ENCODE measurements around the gene SPSB4. TPM values are rescaled to one million over a fixed set of nuclear protein-coding genes. Genes with fewer than 3 reads are reported as not detected.

Gene SPSB4
- total and polyA plus RNA-seq, 9 of the 15 experiments (the other 6 are each of a cell fraction or from before 2014, with no cell fraction given) = not detected

GRCh38 chr3:141174674-141175073, 123.5 kb downstream of the SPSB4 start (continued):
- TF ChIP-seq WHSC1 (IDR thresholded peaks at IDR 0.05; ENCODE audit: low read length) (no peak), NCOA2 (IDR thresholded peaks at IDR 0.05; ENCODE audit: partially characterized antibody in 2 of 2) (no peak), KAT8 (IDR thresholded peaks at IDR 0.05; ENCODE audit: low read depth) (no peak), GATAD2B (IDR thresholded peaks at IDR 0.05; ENCODE audit: borderline replicate concordance) (no peak), HDAC2 (IDR thresholded peaks at IDR 0.05) (no peak), ZNF75A (CRISPR knock-in tag; IDR thresholded peaks at IDR 0.05) (no peak), STAT6 (CRISPR knock-in tag; IDR thresholded peaks at IDR 0.05) (no peak), ZNF79 (CRISPR knock-in tag; IDR thresholded peaks at IDR 0.05; ENCODE audit: low read depth) (no peak), NEUROD1 (IDR thresholded peaks at IDR 0.05; ENCODE audit: borderline replicate concordance, low read depth, low read length, partially characterized antibody) (no peak)

- intact Hi-C loops (cut with micrococcal nuclease) = no loop called here
- in situ Hi-C loops (cut with MboI) = loop anchor here (25.0 kb wide), 1 partner anchor 164 kb away; no protein-coding TSS in a partner anchor
- peaks cover 6 to 14% of the 10 kb centered on the region in 2 experiments; a peak in 3 of 5 replicates for H3K27me3 ChIP-seq (ENCODE audit: control insufficient read depth in 2 of 2, insufficient read depth in 2 of 2, low read length in 2 of 2)
- H3K9me3 ChIP-seq (replicated peaks; ENCODE audit: control insufficient read depth, insufficient read depth, low read depth, low read length) = no peaks in the 10 kb centered on the region
- no peak overlapping the region for H3K27ac ChIP-seq (ENCODE audit: extremely low read depth, low read depth, low read length)
- H4K20me1 ChIP-seq (replicated peaks; ENCODE audit: control insufficient read depth, insufficient read depth, low read length) = no peaks in the 10 kb centered on the region
- ChIA-PET POLR2A (no interaction called here), CTCF (ENCODE audit: low intra/inter-chr PET ratio) (no interaction called here)
- H3K4me3 ChIP-seq = no peak overlapping the region
- H3K36me3 ChIP-seq (ENCODE audit: control insufficient read depth, insufficient read depth, low read length) = no peaks in the 10 kb centered on the region
- no peak overlapping the region for H2AFZ ChIP-seq (ENCODE audit: low read depth, low read length)
- ATAC-seq = no peak
- H3K79me2 ChIP-seq (ENCODE audit: control insufficient read depth, insufficient read depth, low read length) = no peaks in the 10 kb centered on the region
- no peak overlapping the region for H3K9ac ChIP-seq (ENCODE audit: insufficient read depth in 1 of 2, low read depth in 2 of 2, low read length in 2 of 2)
- no peaks in the 10 kb centered on the region for H3K4me1 ChIP-seq (replicated peaks in 1 of 2; ENCODE audit: control insufficient read depth in 2 of 2, insufficient read depth in 2 of 2, low read length in 2 of 2)
- DNase-seq (ENCODE audit: extremely low read depth in 1 of 4, low spot score in 3 of 4) = no peak
- no peaks in the 10 kb centered on the region for H3K9me1 ChIP-seq (ENCODE audit: control insufficient read depth, insufficient read depth, low read length)
- H3K4me2 ChIP-seq (ENCODE audit: insufficient read depth, low read length) = no peak overlapping the region
- no TSS peak for BruUV-seq (replicated peaks)
- no peak for FAIRE-seq
- TF ChIP-seq BRF1 (IDR thresholded peaks at IDR 0.05; ENCODE audit: borderline replicate concordance, extremely low read depth, insufficient read length) (no peak), NR2F6 (CRISPR knock-in tag; IDR thresholded peaks at IDR 0.05) (no peak), ZBTB49 (CRISPR knock-in tag; IDR thresholded peaks at IDR 0.05; ENCODE audit: borderline replicate concordance) (no peak), ILF3 (IDR thresholded peaks at IDR 0.05; ENCODE audit: borderline replicate concordance) (no peak), MTA1 (IDR thresholded peaks at IDR 0.05; ENCODE audit: borderline replicate concordance) (no peak), THRA (IDR thresholded peaks at IDR 0.05) (no peak), BHLHE40 (IDR thresholded peaks at IDR 0.05; ENCODE audit: low read length) (no peak), DPF2 (IDR thresholded peaks at IDR 0.05) (no peak), HCFC1 (IDR thresholded peaks at IDR 0.05; ENCODE audit: low read depth, low read length) (no peak)
These were observed 125.6 kb downstream of the SPSB4 start for GRCh38 chr3:141176775-141177174.
